ENCODE data around the gene UXS1. TPM values are rescaled to one million over a fixed set of nuclear protein-coding genes. Genes with fewer than 3 reads are reported as not detected.

Gene UXS1
- total and polyA plus RNA-seq, 2 of the 8 experiments (the other 6 are each of a cell fraction or from before 2014, with no cell fraction given): 44.5 to 63.4 TPM

DNA sequence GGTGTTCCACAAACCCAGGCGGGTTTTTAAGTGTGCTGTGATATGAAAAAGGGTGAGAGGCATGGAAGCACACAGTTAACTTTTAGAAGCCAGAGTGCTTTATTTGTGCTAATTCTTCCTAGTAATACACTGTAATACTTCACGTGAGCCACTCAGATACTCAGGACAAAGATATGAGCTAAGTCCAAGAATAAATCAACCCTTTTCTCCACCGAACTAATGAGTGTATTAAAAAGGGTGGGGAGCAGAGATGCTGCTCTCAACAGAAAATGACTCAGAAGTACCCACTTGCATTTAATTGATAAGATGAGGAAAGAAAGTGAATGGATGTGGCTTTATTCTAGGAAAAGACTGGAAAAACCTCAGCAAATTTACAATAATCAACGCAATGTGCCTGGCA lies 79.9 kb downstream of the UXS1 start:
- Histone ChIP-seq H4K8ac (ENCODE audit: extremely low read depth, insufficient read depth, low read length) (no peak overlapping the region), H3K27ac (ENCODE audit: low read depth, low read length) (no peak overlapping the region), H3K9me3 (ENCODE audit: insufficient read depth in 2 of 2, low read depth in 1 of 2, low read length in 1 of 2) (no peaks in the 10 kb centered on the region), H4K20me1 (replicated peaks in 1 of 2; ENCODE audit: control insufficient read depth in 1 of 2, insufficient read depth in 2 of 2, low read length in 2 of 2) (peaks cover 5 to 13% of the 10 kb centered on the region in 2 experiments), H2BK120ac (replicated peaks; ENCODE audit: low read depth, low read length) (no peak overlapping the region), H3K23ac (ENCODE audit: insufficient read length) (no peak overlapping the region), H2AFZ (ENCODE audit: low read length) (no peak overlapping the region), H3K4me1 (replicated peaks in 1 of 4; ENCODE audit: control insufficient read depth in 3 of 4, insufficient read depth in 4 of 4, low read length in 3 of 4) (peaks cover 2 to 11% (median 6%) of the 10 kb centered on the region in 4 experiments), H3K56ac (replicated peaks; ENCODE audit: insufficient read length, low read depth, low read length) (no peak overlapping the region), H3K4ac (replicated peaks; ENCODE audit: insufficient read length, low read depth, low read length) (no peak overlapping the region), H3K79me2 (ENCODE audit: control insufficient read depth in 1 of 2, insufficient read depth in 2 of 2, low read length in 2 of 2) (peaks cover 0 to 9% of the 10 kb centered on the region in 2 experiments; a peak in 1 of 4 replicates), H3K23me2 (ENCODE audit: low read depth, low read length) (no peaks in the 10 kb centered on the region), H2AK5ac (ENCODE audit: low read depth, low read length) (no peak overlapping the region), H4K91ac (replicated peaks; ENCODE audit: insufficient read length, low read length) (no peak overlapping the region), H3K14ac (ENCODE audit: insufficient read length) (no peak overlapping the region), H3K4me3 (ENCODE audit: extremely low read depth in 1 of 4, insufficient read depth in 2 of 4, low read depth in 3 of 4, low read length in 4 of 4) (no peak overlapping the region), H2BK5ac (ENCODE audit: low read depth, low read length) (no peak overlapping the region), H3K36me3 (ENCODE audit: control insufficient read depth in 2 of 4, insufficient read depth in 4 of 4, low read length in 3 of 4) (peaks cover 3 to 21% (median 17%) of the 10 kb centered on the region in 4 experiments; a peak in 7 of 8 replicates), H2BK20ac (ENCODE audit: low read length) (no peak overlapping the region), H3K18ac (ENCODE audit: extremely low read depth, low read length) (no peak overlapping the region), H3K4me2 (ENCODE audit: insufficient read depth in 1 of 2, low read depth in 2 of 2, low read length in 2 of 2) (no peak overlapping the region), H4K5ac (ENCODE audit: insufficient read length, low read depth, low read length) (no peak overlapping the region), H2BK15ac (ENCODE audit: low read length) (no peak overlapping the region), H2BK12ac (ENCODE audit: low read depth, low read length) (no peak overlapping the region), H3K27me3 (replicated peaks in 1 of 4; ENCODE audit: control insufficient read depth in 3 of 4, extremely low read depth in 1 of 4, insufficient read depth in 3 of 4, low read length in 3 of 4) (no peaks in the 10 kb centered on the region), H3K9ac (replicated peaks in 1 of 4; ENCODE audit: extremely low read depth in 1 of 4, low read depth in 3 of 4, low read length in 3 of 4) (no peak overlapping the region), H3K79me1 (ENCODE audit: low read depth, low read length) (peaks cover 4% of the 10 kb centered on the region)
- CTCF ChIA-PET (ENCODE audit: partially characterized antibody): interaction anchor here (1.6 kb wide), 1 partner anchor 10 kb away, joined by 7 read pairs; no protein-coding TSS in a partner anchor
- DNase-seq (ENCODE audit: low read depth in 1 of 2, low spot score in 2 of 2): no peak
- WGBS, 2 experiments (ENCODE audit: extremely low coverage in 1 of 2, insufficient coverage in 1 of 2, insufficient read length in 1 of 2, insufficient replicate concordance in 2 of 2, low coverage in 1 of 2, low lambda C conversion rate in 2 of 2, missing lambda C conversion rate in 1 of 2): 84% methylated on average over 4 of the region's 4 CpGs; no CpG with 5 or more reads in 1 of the 2 experiments
- POLR2A ChIA-PET (ENCODE audit: partially characterized antibody): no interaction called here
- no peak for FAIRE-seq
- no peak for TF ChIP-seq GTF2F1 (IDR thresholded peaks at IDR 0.05; ENCODE audit: borderline replicate concordance, low read depth, low read length)
- TF ChIP-seq HDAC6 (IDR thresholded peaks at IDR 0.05; ENCODE audit: low read depth, low read length): no peak
- TF ChIP-seq EGR1 (IDR thresholded peaks at IDR 0.05; ENCODE audit: borderline replicate concordance, low read depth, low read length): no peak
- no peak for TF ChIP-seq SP1 (IDR thresholded peaks at IDR 0.05; ENCODE audit: low read depth, low read length)
- no peak for TF ChIP-seq TAF1 (IDR thresholded peaks at IDR 0.05; ENCODE audit: low read depth, low read length)
- no peak for TF ChIP-seq BACH1 (IDR thresholded peaks at IDR 0.05; ENCODE audit: low read length)
- TF ChIP-seq SRF (IDR thresholded peaks at IDR 0.05; ENCODE audit: low read depth, low read length): no peak
- TF ChIP-seq, protein P1, sequence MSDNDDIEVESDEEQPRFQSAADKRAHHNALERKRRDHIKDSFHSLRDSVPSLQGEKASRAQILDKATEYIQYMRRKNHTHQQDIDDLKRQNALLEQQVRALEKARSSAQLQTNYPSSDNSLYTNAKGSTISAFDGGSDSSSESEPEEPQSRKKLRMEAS (IDR thresholded peaks at IDR 0.05): no peak
- no peak for TF ChIP-seq KDM5A (IDR thresholded peaks at IDR 0.05; ENCODE audit: low read length)
- TF ChIP-seq KDM1A (IDR thresholded peaks at IDR 0.05; ENCODE audit: borderline replicate concordance, low read length): no peak
- TF ChIP-seq, protein P2, sequence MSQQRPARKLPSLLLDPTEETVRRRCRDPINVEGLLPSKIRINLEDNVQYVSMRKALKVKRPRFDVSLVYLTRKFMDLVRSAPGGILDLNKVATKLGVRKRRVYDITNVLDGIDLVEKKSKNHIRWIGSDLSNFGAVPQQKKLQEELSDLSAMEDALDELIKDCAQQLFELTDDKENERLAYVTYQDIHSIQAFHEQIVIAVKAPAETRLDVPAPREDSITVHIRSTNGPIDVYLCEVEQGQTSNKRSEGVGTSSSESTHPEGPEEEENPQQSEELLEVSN (IDR thresholded peaks at IDR 0.05): no peak
- TF ChIP-seq CBX5 (IDR thresholded peaks at IDR 0.05; ENCODE audit: low read depth, low read length): no peak
- TF ChIP-seq SP2 (IDR thresholded peaks at IDR 0.05; ENCODE audit: low read length): no peak
- no peak for TF ChIP-seq SIX5 (IDR thresholded peaks at IDR 0.05; ENCODE audit: low read depth, low read length)
- TF ChIP-seq CEBPB (IDR thresholded peaks at IDR 0.05; ENCODE audit: low read depth, low read length): no peak

All from H1 (cell line).